Medulla oblongata (tissue), 1 donor: ENCODE measurements around the gene ELAVL4.

Source experiments
- DNase-seq: peaks from one replicate; pipeline ENCODE4 v3.0.0-alpha.2; 2015; ENCODE audit errors: extremely low spot score

Gene ELAVL4

GRCh38 chr1:50179639-50180038 is 70.9 kb downstream of the ELAVL4 start:
- no peak for DNase-seq

GRCh38 chr1:50180367-50180766 is 71.6 kb downstream of the ELAVL4 start:
- DNase-seq: no peak

GRCh38 chr1:50181027-50181663 is 72.4 kb downstream of the ELAVL4 start:
- DNase-seq: no peak

- no peak for DNase-seq
These were observed 74.8 kb downstream of the ELAVL4 start for GRCh38 chr1:50183378-50184133.

- DNase-seq: no peak
These were observed 80.6 kb downstream of the ELAVL4 start for GRCh38 chr1:50189369-50189768.

GRCh38 chr1:50193002-50193401 is 84.3 kb downstream of the ELAVL4 start:
- no peak for DNase-seq

GRCh38 chr1:50195205-50195604 is 86.5 kb downstream of the ELAVL4 start:
- no peak for DNase-seq

- DNase-seq: no peak
These were observed 87.4 kb downstream of the ELAVL4 start for GRCh38 chr1:50196081-50196480.

- no peak for DNase-seq
These were observed 88.5 kb downstream of the ELAVL4 start for GRCh38 chr1:50197216-50197615.

GRCh38 chr1:50208315-50208714 is 99.6 kb downstream of the ELAVL4 start:
- DNase-seq: no peak

GRCh38 chr1:50208756-50209155 is 100.0 kb downstream of the ELAVL4 start:
- DNase-seq: no peak

GRCh38 chr1:50209749-50210148 is 101.0 kb downstream of the ELAVL4 start:
- DNase-seq: no peak

- no peak for DNase-seq
These were observed 104.8 kb downstream of the ELAVL4 start for GRCh38 chr1:50213505-50213904.

- no peak for DNase-seq
These were observed 106.0 kb downstream of the ELAVL4 start for GRCh38 chr1:50214717-50215116.

GRCh38 chr1:50218344-50219120 is 109.8 kb downstream of the ELAVL4 start:
- DNase-seq: no peak

- DNase-seq: no peak
These were observed 120.2 kb downstream of the ELAVL4 start for GRCh38 chr1:50228871-50229384.

- no peak for DNase-seq
These were observed 122.5 kb downstream of the ELAVL4 start for GRCh38 chr1:50231209-50231608.

- DNase-seq: no peak
These were observed 123.6 kb downstream of the ELAVL4 start for GRCh38 chr1:50232336-50232735.

GRCh38 chr1:50236656-50237055 is 127.9 kb downstream of the ELAVL4 start:
- DNase-seq: no peak

- no peak for DNase-seq
These were observed 128.3 kb downstream of the ELAVL4 start for GRCh38 chr1:50237056-50237455.

GRCh38 chr1:50243939-50244338 is 135.2 kb downstream of the ELAVL4 start:
- DNase-seq: no peak

- DNase-seq: no peak
These were observed 138.1 kb downstream of the ELAVL4 start for GRCh38 chr1:50246869-50247268.
